HepG2 (cell line): ENCODE data around the gene SULT4A1. TPM values are rescaled to one million over a fixed set of nuclear protein-coding genes. Genes with fewer than 3 reads are reported as not detected.

Source experiments
- ATAC-seq: fragments of 200-7000 bp; cut with Tn5 transposase; 3 replicates; pipeline ENCODE4 v1.9.1; 2020; ENCODE audit warnings: mild to moderate bottlenecking, moderate library complexity
- BruUV-seq: library from RNA; stranded (reverse); fragments of 400-500 nt; replicated peaks from 2 replicates; lab custom pipeline; 2021; lab: Mats Ljungman, UMichigan
- CTCF ChIA-PET: fragments of 300-600 bp; formaldehyde crosslinking; extraction: SDS; loops from one replicate; lab custom pipeline; 2021; ENCODE audit warnings: low total read pairs, inconsistent platforms, low intra/inter-chr PET ratio; lab: Yijun Ruan, JAX
- POLR2A ChIA-PET: fragments of 350-600 bp; sonication (Branson Sonifier 250); formaldehyde crosslinking; loops from one replicate; lab custom pipeline; 2020; ENCODE audit warnings: antibody characterized with exemption, inconsistent platforms; lab: Yijun Ruan, JAX
- DNase-seq: peaks from one replicate; pipeline ENCODE4 v3.0.0-alpha.2; 2015; ENCODE audit warnings: low spot score
- FAIRE-seq: peaks from 3 replicates; lab custom pipeline; 2011; peaks lifted over from hg19 to GRCh38; lab: Jason Lieb, UNC
- H2AFZ ChIP-seq: one replicate; pipeline ENCODE4 v1.6.1; 2011; ENCODE audit warnings: low read length, inconsistent platforms
- H3K27ac ChIP-seq: fragments of 300-600 bp; 3 replicates; pipeline ENCODE4 v1.8.0; 2011; ENCODE audit warnings: mixed run types, mild to moderate bottlenecking, mixed read lengths, low read length, inconsistent platforms; ENCODE audit not compliant: insufficient read depth; ENCODE audit errors: extremely low read length
- H3K27me3 ChIP-seq, 2 experiments: fragments of 200-600 bp in 1 of 2; 2 replicates in 1 of 2; 3 replicates in 1 of 2; pipeline versions ENCODE4 v1.6.0 to v1.8.0; 2011; ENCODE audit warnings: low read length in 2 of 2, mild to moderate bottlenecking in 2 of 2, moderate library complexity in 2 of 2, inconsistent platforms in 1 of 2; ENCODE audit not compliant: insufficient read depth in 2 of 2, control insufficient read depth in 1 of 2
- H3K36me3 ChIP-seq, 2 experiments: fragments of 200-600 bp in 1 of 2; replicated peaks in 1 of 2; 2 replicates in 1 of 2; 3 replicates in 1 of 2; pipeline versions ENCODE4 v1.5.1 to v1.8.0; 2011; ENCODE audit warnings: low read length in 2 of 2, inconsistent platforms in 1 of 2; ENCODE audit not compliant: insufficient read depth in 2 of 2, control insufficient read depth in 1 of 2
- H3K4me1 ChIP-seq: 2 replicates; pipeline ENCODE4 v1.5.1; 2012; ENCODE audit warnings: low read length, inconsistent platforms; ENCODE audit not compliant: insufficient read depth
- H3K4me2 ChIP-seq: 2 replicates; pipeline ENCODE4 v1.6.0; 2011; ENCODE audit warnings: low read depth, low read length, inconsistent platforms
- H3K4me3 ChIP-seq, 3 experiments: fragments of 200-600 bp in 1 of 3; sonication (generic), shearing (Covaris generic) in 1 of 3; replicated peaks in 1 of 3; 2 replicates each; pipeline ENCODE4 v1.5.1; 2011 to 2016; ENCODE audit warnings: low read length in 3 of 3, inconsistent platforms in 2 of 3, low read depth in 2 of 3, mild to moderate bottlenecking in 2 of 3, control low read depth in 1 of 3, mixed read lengths in 1 of 3; ENCODE audit not compliant: insufficient read depth in 1 of 3
- H3K79me2 ChIP-seq: one replicate; pipeline ENCODE4 v1.6.1; 2011; ENCODE audit warnings: low read length, inconsistent platforms; ENCODE audit not compliant: insufficient read depth
- H3K9ac ChIP-seq: 2 replicates; pipeline ENCODE4 v1.6.0; 2011; ENCODE audit warnings: mild to moderate bottlenecking, low read depth, low read length, inconsistent platforms; ENCODE audit not compliant: insufficient read depth
- H3K9me3 ChIP-seq: 2 replicates; pipeline ENCODE4 v1.5.1; 2012; ENCODE audit warnings: mild to moderate bottlenecking, low read length
- H4K20me1 ChIP-seq: 2 replicates; pipeline ENCODE4 v1.6.0; 2011; ENCODE audit warnings: inconsistent platforms, mild to moderate bottlenecking, low read length, moderate library complexity; ENCODE audit not compliant: insufficient read depth
- CAMTA2 ChIP-seq: sonication (generic); formaldehyde crosslinking; IDR thresholded peaks from 2 replicates; pipeline ENCODE4 v1.4.0; 2020; ENCODE audit warnings: mild to moderate bottlenecking, missing genetic modification reagents, borderline replicate concordance
- EZH2 ChIP-seq: conservative IDR thresholded peaks from 2 replicates; pipeline ENCODE4 v1.6.1; 2012; ENCODE audit warnings: mild to moderate bottlenecking, low read depth, low read length, moderate library complexity
- IRF1 ChIP-seq: sonication (generic); formaldehyde crosslinking; IDR thresholded peaks from 2 replicates; pipeline ENCODE4 v1.4.0; 2020; ENCODE audit warnings: low read depth, mild to moderate bottlenecking, missing genetic modification reagents
- IRF2 ChIP-seq: IDR thresholded peaks from 2 replicates; pipeline ENCODE4 v1.6.1; 2018; ENCODE audit warnings: missing genetic modification reagents, missing compliant biosample characterization
- NFE2 ChIP-seq: sonication (generic); formaldehyde crosslinking; IDR thresholded peaks from 2 replicates; pipeline ENCODE4 v1.4.0; 2020; ENCODE audit warnings: missing genetic modification reagents
- SSRP1 ChIP-seq: IDR thresholded peaks from 2 replicates; pipeline ENCODE4 v1.6.1; 2016; ENCODE audit warnings: control low read depth
- THAP9 ChIP-seq: sonication (generic); formaldehyde crosslinking; IDR thresholded peaks from 2 replicates; pipeline ENCODE4; 2020; ENCODE audit warnings: missing genetic modification reagents, mild to moderate bottlenecking, borderline replicate concordance
- ZNF318 ChIP-seq: sonication (generic); formaldehyde crosslinking; IDR thresholded peaks from 2 replicates; pipeline ENCODE4 v1.4.0; 2020; ENCODE audit warnings: mild to moderate bottlenecking, missing genetic modification reagents
- ZNF556 ChIP-seq: sonication (generic); formaldehyde crosslinking; IDR thresholded peaks from 2 replicates; pipeline ENCODE4 v1.4.0; 2020; ENCODE audit warnings: mild to moderate bottlenecking, missing genetic modification reagents, borderline replicate concordance
- ZXDC ChIP-seq: sonication (generic); formaldehyde crosslinking; IDR thresholded peaks from 2 replicates; pipeline ENCODE4 v1.5.0; 2020; ENCODE audit warnings: mild to moderate bottlenecking, missing genetic modification reagents
- WGBS: methylation state at CpG from one replicate; pipeline ENCODE4 v1.1.6; 2017; ENCODE audit warnings: low lambda C conversion rate; 5-methylcytosine and 5-hydroxymethylcytosine counted together
- in situ Hi-C: cut with HindIII; loops from 2 replicates; pipeline ENCODE4 v1.10.0; 2017; ENCODE audit warnings: low pct_unique_long_range_greater_than_20kb; ENCODE audit not compliant: extremely low pct_ligation_motif_present
- intact Hi-C: fragments of 100-400 bp; cut with micrococcal nuclease; formaldehyde crosslinking; loops from one replicate; pipeline ENCODE4 v1.10.0; 2022; ENCODE audit not compliant: unreplicated experiment
- polyA plus RNA-seq, 8 experiments: library from polyadenylated mRNA; depleted of rRNA in 3 of 8; stranded (reverse) in 7 of 8; unstranded in 1 of 8; fragments of >200 nt; fragmentation: Illumina TruSeq in 4 of 8; extraction: Trizol in 4 of 8; gene quantifications; 2 replicates each; pipeline versions ENCODE4 v1.2.1 to v1.2.3, GENCODE V29; 2011 to 2016; ENCODE audit warnings: low read depth in 4 of 8, missing spikeins in 1 of 8, mixed read lengths in 1 of 8; ENCODE audit not compliant: insufficient read depth in 1 of 8
- total RNA-seq, 5 experiments: library from RNA; depleted of rRNA; stranded (reverse); fragments of >200 nt; fragmentation: Illumina TruSeq; extraction: Trizol; gene quantifications; 2 replicates each; pipeline ENCODE4 v1.2.3, GENCODE V29; 2016; ENCODE audit warnings: low read depth in 1 of 5

SULT4A1 gene
- total and polyA plus RNA-seq, 2 of the 13 experiments (the other 11 are each of a cell fraction or from before 2014, with no cell fraction given): not detected

- Histone ChIP-seq H2AFZ (no peak overlapping the region), H3K4me2 (no peak overlapping the region), H3K4me1 (no peaks in the 10 kb centered on the region), H3K79me2 (no peaks in the 10 kb centered on the region), H3K4me3 (no peak overlapping the region), H3K27ac (no peak overlapping the region), H4K20me1 (0 out of 2 replicates have a peak, but pooled peaks cover 9% of the 10 kb centered on the region), H3K9me3 (no peaks in the 10 kb centered on the region), H3K27me3 (no peaks in the 10 kb centered on the region), H3K36me3 (no peaks in the 10 kb centered on the region), H3K9ac (no peak overlapping the region)
- in situ Hi-C loops: no loop called here
- ChIA-PET POLR2A (no interaction called here), CTCF (interaction anchor here (0.6 kb wide), 1 partner anchor 705 kb away, joined by 3 read pairs; no protein-coding TSS in a partner anchor)
- ATAC-seq (no peak), FAIRE-seq (no peak), DNase-seq (no peak)
- no TSS peak for BruUV-seq
- intact Hi-C loops: no loop called here
- WGBS: 23% methylated on average over 5 of the region's 5 CpGs
- TF ChIP-seq IRF2 (no peak), ZNF318 (CRISPR knock-in tag) (no peak), SSRP1 (no peak), ZXDC (CRISPR knock-in tag) (no peak), ZNF556 (CRISPR knock-in tag) (no peak), CAMTA2 (CRISPR knock-in tag) (no peak), IRF1 (CRISPR knock-in tag) (no peak), NFE2 (CRISPR knock-in tag) (no peak), EZH2 (no peak), THAP9 (CRISPR knock-in tag) (no peak)
Observed at GRCh38 chr22:43869799-43870198, 7.5 kb upstream of the SULT4A1 start.
